GM21528 (cell line): Measurements from ENCODE around the gene SOWAHA.
"Not testable (repeated sequence)": the region's sequence is repeated elsewhere in the genome, so short reads cannot be mapped to it uniquely, and the experiment has no call there.

Source experiments
- ATAC-seq: cut with Tn5 transposase; IDR thresholded peaks from one replicate; pipeline ENCODE4 v1.9.1; 2021; ENCODE audit warnings: mild to moderate bottlenecking, moderate library complexity; ENCODE audit not compliant: unreplicated experiment, low FRiP score

SOWAHA gene

GRCh38 chr5:132848270-132848669 lies 35.2 kb downstream of the SOWAHA start:
- no peak for ATAC-seq

DNA sequence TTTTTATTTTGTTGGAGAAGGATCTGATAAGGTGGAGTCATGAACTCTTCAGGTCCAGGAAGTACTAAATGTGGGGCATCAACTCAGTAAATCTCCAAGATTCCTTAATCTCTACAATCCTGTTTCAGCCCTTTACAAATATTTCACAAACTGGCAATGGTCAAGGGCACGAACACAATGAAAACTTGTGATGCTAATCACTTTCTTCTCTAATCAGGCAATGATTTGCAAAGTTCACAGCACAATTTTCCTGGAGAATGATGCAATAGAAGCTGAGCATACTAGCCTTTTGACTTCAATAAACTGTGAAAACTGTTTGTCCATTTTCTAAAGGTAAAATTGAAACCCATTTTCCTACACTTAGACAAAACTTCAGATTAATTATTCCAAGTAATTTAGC lies 36.2 kb downstream of the SOWAHA start:
- no peak for ATAC-seq

- no peak for ATAC-seq
Measured at GRCh38 chr5:132850066-132850465, 37.0 kb downstream of the SOWAHA start.

GRCh38 chr5:132853323-132853722 lies 40.2 kb downstream of the SOWAHA start:
- ATAC-seq = no peak

DNA sequence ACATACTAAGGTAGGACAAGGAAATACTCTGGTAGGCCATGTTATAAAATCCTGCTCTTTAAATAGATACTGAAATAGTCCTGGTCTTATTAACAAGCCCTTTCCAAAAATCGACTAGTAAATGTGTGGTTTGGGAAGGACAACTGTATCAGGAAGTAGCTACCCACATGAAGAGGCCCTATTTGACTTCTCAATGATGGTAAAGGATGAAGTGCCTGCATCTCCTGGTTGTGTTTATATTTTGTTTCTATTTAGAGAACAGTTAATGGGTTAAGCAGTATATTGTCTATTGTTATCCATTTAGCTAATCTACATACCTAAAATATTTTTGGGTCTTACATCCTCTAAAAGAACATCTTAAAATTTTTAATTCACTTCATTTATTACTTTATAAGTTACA lies 40.7 kb downstream of the SOWAHA start:
- ATAC-seq = no peak

DNA sequence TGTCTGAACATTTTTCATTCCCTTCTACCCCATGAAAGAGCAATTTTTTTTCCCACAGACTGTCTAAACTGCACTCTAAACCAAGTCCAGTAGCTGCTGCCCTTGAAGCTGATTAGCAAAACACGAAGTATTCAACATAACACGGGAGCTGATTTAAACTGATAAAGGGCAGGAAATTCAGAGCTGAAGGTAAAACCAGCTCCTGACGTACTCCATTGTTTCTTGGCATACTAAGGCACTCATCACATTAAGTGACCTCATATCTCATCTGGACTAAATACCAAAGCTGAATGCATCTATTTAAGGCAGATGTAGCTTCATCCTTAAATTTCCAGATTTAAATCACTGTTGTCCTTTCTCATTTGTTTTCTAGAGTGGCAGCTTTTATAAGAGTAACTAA lies 41.2 kb downstream of the SOWAHA start:
- ATAC-seq = no peak

DNA sequence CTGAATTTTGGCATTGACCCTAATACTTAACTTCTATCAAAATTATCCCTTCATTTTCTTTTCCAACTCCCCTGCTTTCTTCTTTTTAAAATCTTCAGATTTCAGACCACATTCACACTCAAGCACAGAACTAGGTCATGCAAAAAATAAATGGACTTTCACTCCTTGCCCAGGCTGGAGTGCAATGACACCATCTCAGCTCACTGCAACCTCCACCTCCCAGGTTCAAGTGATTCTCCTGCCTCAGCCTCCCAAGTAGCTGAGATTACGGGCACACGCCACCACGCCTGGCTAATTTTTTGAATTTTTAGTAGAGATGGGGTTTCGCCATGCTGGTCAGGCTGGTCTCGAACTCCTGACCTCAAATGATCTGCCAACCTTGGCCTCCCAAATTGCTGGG lies 41.9 kb downstream of the SOWAHA start:
- not testable (repeated sequence) for ATAC-seq

DNA sequence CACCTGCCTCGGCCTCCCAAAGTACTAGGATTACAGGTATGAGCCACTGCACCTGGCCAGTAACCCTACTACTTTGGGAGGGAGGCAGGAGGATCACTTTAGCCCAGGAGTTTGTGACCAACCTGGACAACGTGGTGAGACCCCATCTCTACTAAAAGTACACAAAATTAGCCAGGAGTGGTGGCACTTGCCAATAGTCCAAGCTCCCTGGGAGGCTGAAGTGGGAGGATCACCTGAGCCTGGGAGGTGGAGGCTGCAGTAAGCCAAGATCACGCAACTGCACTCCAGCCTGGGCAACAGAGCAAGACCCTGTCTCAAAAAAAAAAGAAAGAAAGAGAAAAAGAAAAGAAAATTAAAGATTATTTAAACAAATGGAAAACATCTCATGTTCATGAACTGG lies 42.9 kb downstream of the SOWAHA start:
- ATAC-seq = no peak

DNA sequence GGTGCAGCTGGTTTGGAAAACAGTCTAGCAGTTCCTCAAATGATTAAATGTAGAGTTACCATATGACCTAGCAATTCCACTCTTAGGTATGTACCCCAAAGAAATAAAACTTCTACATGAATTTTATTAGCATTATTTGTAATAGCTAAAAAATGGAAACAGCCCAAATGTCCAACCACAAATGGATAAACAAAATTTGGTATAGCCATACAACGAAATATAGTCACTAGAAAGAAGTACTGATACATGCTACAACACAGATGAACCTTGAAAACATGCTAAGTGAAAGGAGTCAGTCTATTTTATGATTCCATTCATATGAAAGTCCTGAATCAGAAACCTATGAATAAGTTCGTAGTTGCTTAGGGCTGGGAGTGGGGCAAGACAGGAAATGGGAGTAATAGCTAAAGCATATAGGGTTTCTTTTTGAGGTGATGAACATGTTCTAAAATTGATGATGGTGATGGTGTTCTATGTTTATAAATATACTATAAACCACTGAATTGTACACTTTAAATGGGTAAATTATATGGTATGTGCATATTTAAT lies 46.9 kb downstream of the SOWAHA start:
- no peak for ATAC-seq

GRCh38 chr5:132860742-132861141 lies 47.6 kb downstream of the SOWAHA start:
- no peak for ATAC-seq

DNA sequence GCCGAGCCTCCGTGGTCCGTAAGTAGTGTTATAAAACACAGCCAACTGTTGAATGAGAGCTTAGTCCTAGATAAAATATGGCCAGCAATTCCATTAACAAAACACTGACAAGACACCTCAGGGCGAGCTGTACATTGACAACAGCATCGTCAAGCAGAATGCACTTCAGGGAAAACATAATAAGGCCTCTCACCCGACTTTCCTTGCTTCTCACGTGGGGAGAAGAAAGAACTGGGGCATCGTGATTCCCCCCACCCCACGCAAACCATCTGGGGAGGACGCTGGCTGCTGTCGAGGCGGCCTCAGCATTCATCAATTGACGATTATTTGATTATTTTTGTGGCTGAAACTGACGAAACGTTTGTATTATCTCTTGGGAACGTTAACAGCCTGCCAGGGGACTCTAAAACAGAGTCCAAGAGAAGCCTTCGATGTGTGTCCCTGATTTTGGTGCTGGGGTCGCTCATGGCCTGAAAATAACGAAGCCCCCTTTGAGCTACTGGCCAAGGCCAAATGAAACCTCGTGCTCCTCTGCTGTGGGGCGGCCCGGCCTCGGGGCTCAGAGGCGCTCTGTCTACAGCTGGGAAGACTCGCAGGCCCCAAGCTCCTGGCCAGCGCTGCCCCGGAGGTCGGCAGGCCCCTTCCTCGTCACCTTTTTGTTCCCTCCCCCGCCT lies 52.7 kb downstream of the SOWAHA start:
- ATAC-seq = peak; percentile 38
